ENCODE measurements around the gene ARHGEF28. TPM values are rescaled to one million over a fixed set of nuclear protein-coding genes. Genes with fewer than 3 reads are reported as not detected.

Gene ARHGEF28
- total and polyA plus RNA-seq, 2 of the 13 experiments (the other 11 are each of a cell fraction or from before 2014, with no cell fraction given) = 17.4 to 34.1 TPM

- no peak for TF ChIP-seq ZNF503 (CRISPR knock-in tag; IDR thresholded peaks at IDR 0.05)
- peak; percentile 18; the same call in 1 of the 2 replicates for TF ChIP-seq ELF3 (CRISPR knock-in tag; IDR thresholded peaks at IDR 0.05)
- no peak for TF ChIP-seq ZNF263 (CRISPR knock-in tag; IDR thresholded peaks at IDR 0.05)
- TF ChIP-seq, protein P1, sequence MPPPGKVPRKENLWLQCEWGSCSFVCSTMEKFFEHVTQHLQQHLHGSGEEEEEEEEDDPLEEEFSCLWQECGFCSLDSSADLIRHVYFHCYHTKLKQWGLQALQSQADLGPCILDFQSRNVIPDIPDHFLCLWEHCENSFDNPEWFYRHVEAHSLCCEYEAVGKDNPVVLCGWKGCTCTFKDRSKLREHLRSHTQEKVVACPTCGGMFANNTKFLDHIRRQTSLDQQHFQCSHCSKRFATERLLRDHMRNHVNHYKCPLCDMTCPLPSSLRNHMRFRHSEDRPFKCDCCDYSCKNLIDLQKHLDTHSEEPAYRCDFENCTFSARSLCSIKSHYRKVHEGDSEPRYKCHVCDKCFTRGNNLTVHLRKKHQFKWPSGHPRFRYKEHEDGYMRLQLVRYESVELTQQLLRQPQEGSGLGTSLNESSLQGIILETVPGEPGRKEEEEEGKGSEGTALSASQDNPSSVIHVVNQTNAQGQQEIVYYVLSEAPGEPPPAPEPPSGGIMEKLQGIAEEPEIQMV (CRISPR knock-in tag; IDR thresholded peaks at IDR 0.05; ENCODE audit: low read depth) = no peak
- TF ChIP-seq FOSL2 (CRISPR knock-in tag; IDR thresholded peaks at IDR 0.05) = peak; percentile 87
- no peak for TF ChIP-seq ZNF468 (CRISPR knock-in tag; IDR thresholded peaks at IDR 0.05)
- no peak for TF ChIP-seq NFATC3 (CRISPR knock-in tag; IDR thresholded peaks at IDR 0.05)
- TF ChIP-seq ZSCAN31 (CRISPR knock-in tag; IDR thresholded peaks at IDR 0.05; ENCODE audit: low read depth) = no peak
- no peak for TF ChIP-seq ZNF280D (CRISPR knock-in tag; IDR thresholded peaks at IDR 0.05)
- no peak for TF ChIP-seq ZNF10 (CRISPR knock-in tag; IDR thresholded peaks at IDR 0.05; ENCODE audit: borderline replicate concordance, low read depth)
- no peak for TF ChIP-seq SOX13 (IDR thresholded peaks at IDR 0.05)
- TF ChIP-seq SOX13 (CRISPR knock-in tag; conservative IDR thresholded peaks at IDR 0.05 in 1 of 2, IDR thresholded peaks at IDR 0.05 in 1 of 2) = peak in 1 of 2 experiments; percentile 65; a peak in 1 of 4 replicates
- TF ChIP-seq JUND (CRISPR knock-in tag; IDR thresholded peaks at IDR 0.05) = peak; percentile 45; the same call in 1 of the 2 replicates
- peak; percentile 65 for TF ChIP-seq RXRB (CRISPR knock-in tag; IDR thresholded peaks at IDR 0.05; ENCODE audit: borderline replicate concordance)
- peak; percentile 85 for TF ChIP-seq MED1 (CRISPR knock-in tag; IDR thresholded peaks at IDR 0.05)
- TF ChIP-seq AHDC1 (CRISPR knock-in tag; IDR thresholded peaks at IDR 0.05; ENCODE audit: borderline replicate concordance) = 0 out of 2 replicates have a peak, but pooled peaks have one; percentile 25
These were observed 170.5 kb downstream of the ARHGEF28 start (continued) for GRCh38 chr5:73796164-73797131.
